Muscle of arm (tissue), 12 donors: ENCODE results near the gene TMEFF2. TPM values are rescaled to one million over a fixed set of nuclear protein-coding genes. Genes with fewer than 3 reads are reported as not detected.
"Not testable (repeated sequence)": the region's sequence is repeated elsewhere in the genome, so short reads cannot be mapped to it uniquely, and the experiment has no call there.

Source experiments
- DNase-seq: peaks from one replicate; pipeline ENCODE4 v3.0.0-alpha.2; 2013
- polyA plus RNA-seq, 12 donors: library from polyadenylated mRNA; unstranded; fragments of 120-200 nt; gene quantifications; one replicate each; pipeline ENCODE4 v1.2.1, GENCODE V29; 2013; ENCODE audit not compliant: insufficient read length in 12 of 12

Gene TMEFF2
- polyA plus RNA-seq, 12 donors: 13.7 to 33.3 (median 26.2) TPM; not detected in 1

DNA sequence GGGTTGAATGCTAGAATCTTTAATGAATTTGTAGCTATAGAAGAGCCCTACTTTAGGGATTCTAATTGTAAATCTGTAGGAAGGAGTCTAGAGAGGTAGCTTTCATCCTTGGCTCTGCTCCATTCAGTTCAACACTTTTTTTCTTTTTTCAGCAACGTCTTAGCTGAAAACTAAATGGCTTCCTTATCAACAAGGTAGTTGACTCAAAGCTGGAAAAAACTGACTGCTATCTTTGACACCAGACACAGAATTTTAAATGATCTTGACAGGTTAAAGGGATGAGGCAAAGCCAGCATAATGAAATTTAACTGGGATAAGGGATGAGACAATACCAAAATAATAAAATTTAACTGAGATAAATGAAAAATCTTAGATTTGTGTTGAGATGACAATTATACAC lies 54.9 kb downstream of the TMEFF2 start:
- DNase-seq: no peak

DNA sequence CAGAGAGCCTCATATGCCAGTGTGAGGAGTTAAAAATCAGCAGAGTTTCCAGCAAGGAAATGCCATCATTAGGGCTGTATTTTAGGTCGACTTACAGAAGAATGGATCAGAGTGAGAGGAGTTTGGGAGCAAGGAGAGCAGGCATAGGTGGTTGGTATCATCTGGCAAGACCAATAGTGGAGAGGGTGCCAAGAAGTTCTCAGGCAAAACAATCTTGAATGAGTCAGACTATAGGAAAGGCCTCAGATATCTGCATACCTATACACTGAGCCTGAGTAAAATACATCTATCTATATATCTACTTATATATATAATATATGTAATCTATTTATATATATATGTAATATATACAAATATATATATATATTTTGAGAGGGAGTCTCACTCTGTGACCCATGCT lies 57.3 kb downstream of the TMEFF2 start:
- no peak for DNase-seq

DNA sequence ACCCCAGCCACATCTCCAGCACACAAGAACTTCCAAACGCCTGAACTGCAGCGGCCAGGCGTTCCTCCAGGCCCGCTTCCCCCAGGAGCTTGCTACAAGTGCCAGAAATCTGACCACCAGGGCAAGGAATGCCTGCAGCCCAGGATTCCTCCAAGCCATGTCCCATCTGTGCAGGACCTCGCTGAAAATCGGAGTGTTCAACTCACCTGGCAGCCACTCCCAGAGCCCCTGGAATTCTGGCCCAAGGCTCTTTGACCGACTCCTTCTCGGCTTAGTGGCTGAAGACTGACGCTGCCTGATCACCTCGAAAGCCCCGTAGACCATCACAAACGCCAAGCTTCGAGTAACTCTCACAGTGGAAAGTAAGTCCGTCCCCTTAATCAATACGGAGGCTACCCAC lies 62.1 kb downstream of the TMEFF2 start:
- DNase-seq: not testable (repeated sequence)

DNA sequence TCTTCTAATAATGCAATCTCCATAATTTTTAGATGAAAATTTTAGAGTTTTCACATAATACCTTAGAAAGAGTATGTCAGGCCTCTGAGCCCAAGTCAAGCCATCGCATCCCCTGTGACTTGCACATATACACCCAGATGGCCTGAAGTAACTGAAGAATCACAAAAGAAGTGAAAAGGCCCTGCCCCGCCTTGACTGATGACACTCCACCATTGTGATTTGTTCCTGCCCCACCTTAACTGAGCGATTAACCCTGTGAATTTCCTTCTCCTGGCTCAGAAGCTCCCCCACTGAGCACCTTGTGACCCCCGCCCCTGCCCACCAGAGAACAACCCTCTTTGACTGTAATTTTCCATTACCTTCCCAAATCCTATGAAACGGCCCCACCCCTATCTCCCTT lies 64.4 kb downstream of the TMEFF2 start:
- DNase-seq: not testable (repeated sequence)

DNA sequence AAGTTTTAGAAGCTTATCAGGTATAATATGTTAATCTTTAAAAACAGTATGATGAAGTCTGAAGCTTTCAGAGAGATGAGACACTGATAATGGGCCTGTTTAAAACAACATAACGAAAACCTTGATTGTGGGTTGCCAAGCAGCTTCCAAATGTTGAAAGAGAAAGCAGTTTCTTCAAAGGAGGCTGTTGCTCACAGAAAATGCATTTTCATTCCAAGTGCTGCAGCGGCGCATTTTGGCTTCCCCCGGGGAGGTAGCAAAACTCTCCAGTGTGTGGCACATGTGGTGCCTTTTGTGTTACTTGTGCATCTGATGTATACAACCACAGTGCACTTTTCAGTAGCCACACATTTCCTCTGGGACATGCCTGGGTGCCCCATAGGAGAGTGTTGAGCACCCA lies 66.1 kb downstream of the TMEFF2 start:
- no peak for DNase-seq

DNA sequence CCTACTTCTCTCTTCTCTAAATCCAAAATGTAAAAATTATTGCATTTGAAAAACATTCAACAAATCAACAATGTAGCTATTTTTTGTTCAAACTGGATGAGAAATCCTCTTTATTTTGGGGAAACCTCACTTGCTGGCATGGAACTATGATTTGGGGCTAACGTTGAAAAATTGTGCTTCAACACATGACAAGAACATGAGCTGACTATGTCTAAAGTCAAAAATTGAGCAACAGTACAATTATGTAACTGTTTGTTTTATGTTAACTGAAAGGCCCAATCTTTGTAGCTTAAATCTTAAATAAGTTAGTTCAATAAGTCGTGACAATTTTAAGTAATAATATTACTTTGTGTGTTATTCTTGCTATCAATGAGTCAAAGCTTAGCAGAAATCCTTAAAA lies 67.3 kb downstream of the TMEFF2 start:
- DNase-seq: no peak

DNA sequence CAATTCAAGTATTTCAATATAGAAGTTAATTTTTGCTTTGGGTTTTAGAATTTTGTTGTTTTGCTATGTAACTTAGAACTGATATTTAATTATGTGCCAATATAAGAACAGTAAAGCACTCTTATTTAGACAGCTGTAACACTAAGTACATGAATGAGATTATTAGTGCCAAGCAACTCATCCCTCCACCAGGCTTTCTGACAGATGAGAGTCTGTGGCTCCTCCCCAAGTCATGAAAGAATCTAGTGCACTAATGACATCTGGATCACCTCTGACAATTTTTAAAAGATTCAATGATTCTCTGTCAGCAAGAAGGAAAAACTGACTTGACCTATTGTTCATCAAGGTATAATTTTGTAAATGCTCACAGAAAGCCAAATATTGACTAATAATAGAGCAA lies 67.8 kb downstream of the TMEFF2 start:
- no peak for DNase-seq

DNA sequence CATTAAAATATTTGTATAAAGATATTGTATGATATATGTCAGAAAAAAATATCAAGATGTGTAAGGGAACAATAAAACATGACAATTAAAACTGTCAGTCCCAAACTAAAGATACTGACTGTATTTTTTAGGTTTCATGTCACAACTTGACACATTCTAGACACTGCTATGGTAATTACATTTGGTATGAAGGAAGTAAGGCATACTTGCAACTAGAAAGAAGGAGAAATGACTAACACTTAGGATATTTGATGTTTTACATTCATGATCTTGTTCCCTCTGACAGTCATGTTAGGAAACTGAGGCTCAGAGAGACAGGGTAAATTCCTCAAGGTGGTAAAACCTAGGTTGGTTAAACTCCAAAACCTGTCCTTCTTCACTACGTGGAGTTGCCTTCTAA lies 68.3 kb downstream of the TMEFF2 start:
- no peak for DNase-seq

DNA sequence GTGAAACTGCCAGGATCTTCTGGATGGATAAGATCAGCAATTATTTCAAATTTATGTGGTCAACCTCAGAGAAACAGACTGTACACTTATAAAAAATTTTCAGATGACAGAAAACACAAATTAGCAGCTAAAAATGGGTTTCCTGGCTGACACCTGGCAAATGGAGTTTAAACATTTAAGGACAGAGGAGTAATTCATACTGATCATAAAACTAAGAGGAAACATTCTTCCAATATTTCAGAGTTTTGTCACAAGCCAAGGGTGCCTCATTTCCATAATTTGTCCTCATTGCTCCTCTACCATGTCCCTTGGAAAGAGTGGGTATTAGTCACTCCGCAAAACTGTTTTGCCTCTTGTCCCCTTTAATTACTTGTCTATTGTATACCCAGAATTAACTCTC lies 70.2 kb downstream of the TMEFF2 start:
- no peak for DNase-seq

DNA sequence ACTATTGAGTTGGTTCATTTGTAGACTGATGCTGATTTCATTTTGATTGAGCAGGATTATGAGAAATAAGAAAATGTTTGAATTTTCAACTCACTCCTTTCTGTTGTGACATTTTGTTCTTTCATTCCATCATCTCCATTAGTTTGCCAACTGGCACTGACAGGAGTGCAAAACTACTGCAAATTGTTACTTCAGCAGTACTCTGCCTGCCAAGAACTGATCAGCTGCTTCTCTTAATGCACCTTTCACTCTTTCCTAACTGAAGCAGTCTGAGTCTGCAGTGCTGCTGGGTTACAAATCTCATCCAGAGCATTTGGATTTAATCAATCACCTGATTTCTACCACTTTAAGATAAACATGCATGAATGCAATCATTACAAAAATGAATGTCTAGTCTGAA lies 70.9 kb downstream of the TMEFF2 start:
- DNase-seq: peak; percentile 73

DNA sequence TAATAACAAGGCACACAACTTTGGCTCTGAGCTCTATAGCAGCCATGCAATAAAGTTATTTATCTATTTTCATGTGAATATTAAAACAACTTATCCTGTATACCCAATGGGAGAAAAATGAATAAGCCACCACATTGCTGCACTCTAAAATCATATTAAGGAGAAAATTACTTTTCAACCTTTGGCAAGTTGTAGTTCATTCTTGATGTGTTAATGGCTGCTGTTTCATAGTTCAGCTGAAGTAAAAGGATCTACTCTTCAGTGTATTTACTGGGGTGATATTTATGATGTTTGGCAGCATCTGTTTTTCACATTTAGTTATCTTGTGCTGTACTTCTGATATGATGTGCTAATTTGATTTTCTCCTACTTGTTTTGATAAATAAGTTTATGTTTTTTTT lies 71.8 kb downstream of the TMEFF2 start:
- no peak for DNase-seq

DNA sequence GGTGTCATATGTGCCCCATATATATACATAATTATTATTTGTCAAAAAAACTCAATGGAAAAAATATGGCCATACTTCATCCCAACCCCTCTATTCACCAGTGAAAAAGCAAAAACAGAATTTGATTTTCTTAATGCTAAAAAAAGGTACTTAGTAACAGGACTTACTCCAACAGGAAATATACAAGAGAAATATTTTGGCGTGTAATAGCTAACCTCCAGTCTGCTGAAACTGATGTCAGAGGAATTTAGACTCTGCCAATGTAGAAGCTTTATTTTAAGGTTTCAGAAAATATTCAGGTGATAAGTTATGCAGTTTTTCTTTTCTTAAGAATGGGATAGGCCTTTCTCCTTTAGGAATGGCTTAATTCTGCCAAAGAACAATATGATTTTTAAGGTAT lies 72.6 kb downstream of the TMEFF2 start:
- DNase-seq: peak; percentile 45

DNA sequence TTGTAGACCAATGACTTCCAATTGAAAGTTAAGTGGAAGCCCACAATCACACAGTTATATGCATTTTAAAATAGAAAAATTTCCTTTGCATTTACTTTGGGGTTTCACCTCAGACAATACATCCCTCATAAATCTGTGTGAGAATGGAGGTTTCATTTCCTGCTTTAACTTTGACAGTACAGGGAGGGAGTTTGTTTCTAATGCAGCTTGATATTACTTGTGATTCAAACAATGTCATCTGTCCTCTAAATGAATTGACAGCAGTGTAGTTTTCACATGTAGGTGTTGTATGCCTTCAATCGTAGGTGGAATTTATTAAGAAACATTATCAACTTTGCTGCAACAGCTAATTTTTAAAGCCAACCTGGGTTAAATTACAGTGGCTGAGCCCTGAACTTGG lies 75.2 kb downstream of the TMEFF2 start:
- DNase-seq: no peak

DNA sequence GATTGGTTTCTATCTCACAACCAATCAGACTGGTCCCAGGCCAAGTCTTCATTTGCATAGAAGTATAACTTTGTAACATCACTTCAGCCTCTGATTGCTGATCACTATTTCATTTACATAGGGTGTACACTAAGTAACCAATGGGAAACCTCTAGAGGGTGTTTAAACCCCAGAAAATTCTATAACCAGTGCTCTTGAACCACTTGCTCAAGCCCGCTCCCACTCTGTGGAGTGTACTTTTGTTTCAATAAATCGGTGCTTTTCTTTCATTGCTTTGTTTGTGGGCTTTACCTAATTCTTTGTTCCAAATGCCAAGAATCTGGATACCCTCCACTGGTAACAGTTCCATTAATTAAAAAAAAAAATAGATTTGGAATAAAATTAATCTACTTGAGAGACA lies 77.0 kb downstream of the TMEFF2 start:
- DNase-seq: no peak

DNA sequence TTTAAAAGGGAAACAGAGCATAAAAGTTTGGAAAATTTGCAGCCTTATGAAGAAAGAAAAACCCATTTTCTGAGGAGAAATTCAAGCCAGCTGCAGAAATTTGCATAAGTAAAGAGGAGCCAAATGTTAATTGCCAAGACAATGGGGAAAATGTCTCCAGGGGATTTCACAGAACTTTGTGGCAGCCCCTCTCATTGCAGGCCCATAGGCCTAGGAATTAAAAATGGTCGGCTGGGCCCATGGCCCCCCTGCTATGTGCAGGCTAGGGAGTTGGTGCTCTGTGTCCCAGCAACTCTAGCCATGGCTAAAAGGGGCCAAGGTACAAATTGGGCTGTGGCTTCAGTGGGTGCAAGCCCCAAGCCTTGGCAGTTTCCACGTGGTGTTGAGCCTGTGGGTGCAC lies 83.2 kb downstream of the TMEFF2 start:
- DNase-seq: not testable (repeated sequence)

DNA sequence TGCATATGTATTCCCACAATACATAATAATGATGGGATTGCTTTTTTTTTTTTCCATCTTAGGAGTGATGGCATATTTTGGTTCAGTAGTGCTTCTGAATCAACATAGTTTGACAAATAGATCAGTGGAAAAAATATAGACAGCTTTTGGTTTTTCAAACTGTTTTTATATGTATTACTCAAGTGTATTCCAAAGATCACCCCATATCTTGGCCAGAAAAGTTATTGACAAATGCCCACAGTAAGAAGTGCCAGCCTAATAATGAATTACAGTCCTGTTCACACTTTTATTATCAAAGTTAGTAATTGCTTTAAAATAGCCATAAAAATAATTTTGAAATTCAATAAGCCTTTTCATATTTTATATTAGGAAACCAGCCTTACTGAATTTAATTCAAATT lies 95.0 kb downstream of the TMEFF2 start:
- no peak for DNase-seq

DNA sequence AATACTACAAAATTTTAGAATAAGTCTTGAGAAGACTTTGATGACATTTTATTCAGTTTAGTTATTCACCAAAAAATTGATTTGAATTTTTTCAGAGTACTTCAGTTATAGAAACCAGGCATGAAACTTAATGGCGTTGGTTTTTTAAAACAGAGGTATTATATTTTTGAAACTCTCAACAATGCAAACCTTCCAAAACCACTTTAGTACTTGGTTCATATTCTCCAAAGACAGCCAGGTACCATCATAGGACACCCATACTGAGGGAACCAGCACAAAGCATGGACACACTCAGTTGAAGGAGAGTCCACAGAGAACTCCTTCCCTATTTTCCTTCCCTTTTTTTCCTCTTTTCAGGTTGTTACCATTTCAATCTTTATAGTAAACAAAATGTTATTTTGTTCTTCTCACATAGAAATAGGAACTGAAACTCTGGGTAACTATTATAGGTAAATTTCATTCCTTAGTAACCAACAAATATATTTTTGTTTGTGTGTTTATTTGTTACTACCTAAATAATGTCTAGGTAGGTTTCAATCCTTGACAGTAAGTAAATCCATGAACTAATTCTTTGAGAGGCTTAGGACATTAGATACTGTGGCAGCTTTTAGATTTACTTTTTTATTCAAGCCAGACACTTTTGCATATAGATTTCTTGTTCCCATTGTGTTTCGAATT lies 95.8 kb downstream of the TMEFF2 start:
- DNase-seq: no peak

DNA sequence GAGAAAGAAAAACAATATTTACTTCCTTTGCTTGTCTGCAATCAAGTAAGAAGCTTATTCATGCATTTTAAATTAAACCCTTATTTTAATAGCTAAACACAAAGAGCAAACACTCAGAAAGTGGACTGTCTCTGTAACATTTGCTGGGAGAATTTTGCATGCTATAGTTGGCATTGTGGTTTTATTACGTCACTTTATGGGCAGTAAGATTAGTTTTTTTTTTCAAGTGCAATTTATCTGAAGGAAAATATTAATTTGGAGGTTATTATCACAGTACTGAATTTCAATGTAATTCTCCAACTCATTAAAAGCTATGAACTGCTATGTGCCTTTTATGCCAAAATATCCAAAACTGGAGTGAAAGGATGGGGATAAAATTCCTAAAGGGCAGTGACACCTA lies 103.3 kb downstream of the TMEFF2 start:
- no peak for DNase-seq

DNA sequence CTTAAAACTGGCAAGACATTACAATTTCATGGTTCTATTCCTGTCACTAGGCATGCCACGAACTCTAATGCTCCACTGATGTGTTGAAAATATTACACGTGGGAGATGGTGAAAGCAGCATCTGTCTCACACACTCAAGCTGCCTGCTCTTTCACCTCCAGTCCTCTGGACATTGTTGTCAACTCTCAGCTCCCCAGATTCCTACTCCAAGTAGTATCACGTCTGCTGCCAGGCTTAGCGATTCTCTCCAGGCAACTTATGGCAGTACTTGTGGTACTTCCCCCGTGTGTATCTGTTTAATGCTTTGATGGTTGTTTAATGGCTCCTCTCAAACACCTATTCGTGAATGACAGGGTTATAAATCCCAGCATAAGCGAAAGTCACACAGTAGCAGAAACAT lies 103.8 kb downstream of the TMEFF2 start:
- no peak for DNase-seq

DNA sequence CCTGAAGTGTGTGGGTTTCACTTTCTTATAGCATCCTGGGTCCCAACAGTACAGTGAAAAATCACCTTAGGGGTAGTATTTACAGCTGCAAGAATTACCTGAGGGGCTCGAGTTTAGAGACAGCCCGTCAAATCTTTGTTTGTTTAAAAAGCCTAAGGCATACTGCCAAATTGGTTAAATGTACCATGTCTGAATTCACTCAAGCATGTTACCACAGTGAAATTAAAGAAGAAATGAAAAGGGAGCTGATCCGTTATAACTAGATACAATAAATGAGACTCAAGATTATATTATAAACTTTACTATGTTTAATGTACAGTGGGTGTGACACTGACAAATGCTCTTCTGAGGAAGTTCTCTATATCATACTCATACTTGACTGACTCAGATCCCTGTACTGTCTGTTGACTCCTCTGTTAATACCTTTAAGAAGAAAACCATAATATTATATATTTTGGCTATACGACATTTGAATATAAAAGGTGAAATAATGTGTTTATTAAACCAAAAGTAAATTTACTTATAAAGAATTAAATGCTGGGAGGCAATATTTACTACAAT lies 107.3 kb downstream of the TMEFF2 start:
- DNase-seq: no peak

DNA sequence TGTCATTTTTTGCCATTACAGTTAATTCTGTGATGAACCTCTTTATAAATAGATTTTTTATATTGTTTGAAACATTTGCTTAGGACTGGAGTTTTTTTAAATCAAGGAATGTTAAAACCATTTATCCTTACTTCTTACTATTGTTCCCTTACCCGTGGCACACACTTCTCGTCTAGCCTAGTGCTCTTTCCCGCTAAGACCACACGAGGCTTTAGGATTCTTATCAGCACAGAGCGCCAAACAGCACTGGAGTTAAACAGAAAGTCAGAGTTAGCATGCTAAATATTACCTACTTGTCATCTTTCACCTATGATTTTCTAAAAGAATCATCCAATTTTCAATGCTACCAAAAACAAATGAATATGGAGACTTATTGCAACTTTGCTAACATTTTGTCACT lies 112.6 kb downstream of the TMEFF2 start:
- DNase-seq: no peak

DNA sequence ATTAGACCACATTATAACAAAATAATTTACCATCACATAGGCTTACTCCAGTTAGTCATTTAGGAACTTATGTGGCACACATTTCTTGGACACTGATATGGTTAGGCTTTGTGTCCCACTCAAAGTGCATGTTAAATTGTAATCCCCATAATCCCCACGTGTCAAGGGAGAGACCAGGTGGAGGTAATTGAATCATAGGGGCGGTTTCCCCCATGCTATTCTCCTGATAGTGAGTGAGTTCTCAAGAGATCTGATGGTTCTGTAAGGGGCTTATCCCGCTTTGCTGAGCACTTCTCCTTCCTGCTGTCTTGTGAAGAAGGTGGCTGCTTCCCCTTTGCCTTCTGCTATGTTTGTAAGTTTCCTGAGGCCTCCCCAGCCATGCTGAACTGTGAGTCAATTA lies 114.6 kb downstream of the TMEFF2 start:
- DNase-seq: not testable (repeated sequence)

DNA sequence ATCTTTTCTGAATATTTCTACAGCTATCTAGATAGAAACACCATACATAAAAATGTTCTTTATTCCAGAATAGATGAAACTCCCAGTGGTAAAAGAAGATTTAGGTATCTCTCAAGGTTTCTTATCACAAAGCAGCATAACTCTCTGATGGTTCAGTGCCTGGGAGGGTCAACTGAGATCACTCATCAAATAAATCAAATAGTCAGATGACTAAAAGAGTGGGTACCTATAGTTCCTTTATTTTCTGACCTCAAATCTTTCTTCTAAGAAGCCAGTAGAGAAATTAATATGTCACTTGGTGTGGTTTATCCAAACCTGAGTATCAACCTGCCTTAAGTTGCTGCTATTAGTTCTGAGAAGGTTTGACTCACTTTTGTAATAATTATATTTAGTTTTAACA lies 120.9 kb downstream of the TMEFF2 start:
- no peak for DNase-seq

DNA sequence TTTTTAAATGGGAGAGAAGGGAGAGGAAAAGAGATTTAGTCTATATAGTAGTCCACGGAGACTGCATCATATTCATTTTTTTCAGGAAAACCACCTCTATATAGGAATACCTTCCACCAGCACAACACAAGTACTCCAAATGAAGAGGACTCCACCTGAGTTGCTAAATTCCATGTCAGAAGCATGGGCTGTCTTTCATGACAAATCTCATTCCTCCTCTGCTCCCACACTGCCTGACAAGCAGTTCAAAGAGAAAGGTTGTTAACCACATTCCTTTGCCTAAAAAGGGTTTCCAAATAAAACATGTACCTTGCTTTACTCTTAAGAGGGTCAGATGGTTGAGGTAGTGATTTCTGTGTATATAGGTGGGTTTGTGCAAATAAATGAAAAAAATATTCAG lies 122.0 kb downstream of the TMEFF2 start:
- no peak for DNase-seq
